GM06990 (cell line): ENCODE measurements around the gene ALDH2.

Experiments used
- DNase-seq: peaks from one replicate; pipeline ENCODE4 v3.0.0-alpha.2; 2011; ENCODE audit not compliant: insufficient read length; ENCODE audit errors: extremely low read depth
- H3K27me3 ChIP-seq: replicated peaks from 2 replicates; pipeline ENCODE4 v1.6.0; 2011; ENCODE audit warnings: low read length; ENCODE audit not compliant: control insufficient read depth, insufficient read depth
- H3K36me3 ChIP-seq: 2 replicates; pipeline ENCODE4 v1.5.1; 2011; ENCODE audit warnings: low read length; ENCODE audit not compliant: control insufficient read depth, insufficient read depth
- H3K4me3 ChIP-seq: replicated peaks from 2 replicates; pipeline ENCODE4 v1.5.1; 2011; ENCODE audit warnings: low read depth, mild to moderate bottlenecking, control low read depth, low read length
- CTCF ChIP-seq: IDR thresholded peaks from 2 replicates; pipeline ENCODE4 v1.5.1; 2011; ENCODE audit warnings: low read length, control low read depth, mild to moderate bottlenecking, inconsistent platforms; ENCODE audit not compliant: insufficient read depth, poor library complexity, severe bottlenecking

The ALDH2 gene

GRCh38 chr12:111846016-111846415, 79.3 kb downstream of the ALDH2 start:
- no peaks in the 10 kb centered on the region for H3K36me3 ChIP-seq
- no peaks in the 10 kb centered on the region for H3K27me3 ChIP-seq
- H3K4me3 ChIP-seq, result no peak overlapping the region
- no peak for TF ChIP-seq CTCF
- DNase-seq, result no peak

DNA sequence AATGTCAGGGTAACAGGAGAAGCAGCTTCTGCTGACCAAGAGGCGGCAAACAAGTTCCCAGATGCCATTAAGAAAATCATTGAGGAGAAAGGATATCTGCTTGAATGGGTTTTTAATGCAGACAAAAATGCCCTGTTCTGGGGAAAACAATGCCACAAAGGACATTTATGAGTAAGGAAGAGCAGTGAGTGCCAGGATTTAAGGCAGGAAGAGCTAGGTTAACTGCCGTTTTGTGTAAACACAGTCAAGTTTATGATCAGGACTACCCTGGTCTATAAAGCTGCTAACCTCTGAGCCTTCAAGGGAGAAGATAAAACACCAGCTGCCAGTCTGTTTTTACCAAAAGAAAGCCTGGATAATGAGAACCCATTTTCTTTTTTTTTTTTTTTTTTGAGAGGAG, 83.8 kb downstream of the ALDH2 start:
- Histone ChIP-seq H3K27me3 (no peaks in the 10 kb centered on the region), H3K4me3 (no peak overlapping the region), H3K36me3 (no peaks in the 10 kb centered on the region)
- no peak for DNase-seq
- no peak for TF ChIP-seq CTCF

- Histone ChIP-seq H3K36me3 (no peaks in the 10 kb centered on the region), H3K27me3 (no peaks in the 10 kb centered on the region), H3K4me3 (no peak overlapping the region)
- TF ChIP-seq CTCF, result no peak
- DNase-seq, result no peak
Measured at GRCh38 chr12:111858186-111858585, 91.5 kb downstream of the ALDH2 start.

DNA sequence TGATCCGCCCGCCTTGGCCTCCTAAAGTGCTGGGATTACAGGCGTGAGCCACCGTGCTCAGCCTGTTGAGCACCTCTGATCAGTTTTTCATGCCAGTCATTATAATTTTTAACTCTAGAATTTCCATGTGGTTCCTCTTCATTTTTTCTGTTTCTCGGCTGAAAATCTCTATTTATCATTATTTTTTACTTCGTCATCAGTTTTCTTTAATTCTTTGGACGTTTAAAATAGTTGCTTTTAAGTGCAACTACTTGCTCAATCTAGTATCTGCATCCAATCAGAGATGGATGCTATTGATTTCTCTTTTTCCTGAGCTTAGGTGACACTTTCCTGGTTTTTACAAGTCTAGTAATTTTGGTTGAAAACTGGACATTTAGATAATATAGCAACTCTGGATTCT, 92.0 kb downstream of the ALDH2 start:
- DNase-seq, result no peak
- Histone ChIP-seq H3K36me3 (no peaks in the 10 kb centered on the region), H3K27me3 (no peaks in the 10 kb centered on the region), H3K4me3 (no peak overlapping the region)
- TF ChIP-seq CTCF, result no peak

GRCh38 chr12:111864913-111865312, 98.2 kb downstream of the ALDH2 start:
- no peaks in the 10 kb centered on the region for H3K27me3 ChIP-seq
- DNase-seq, result no peak
- no peak for TF ChIP-seq CTCF

More at GRCh38 chr12:111864913-111865312, 98.2 kb downstream of the ALDH2 start:
- Histone ChIP-seq H3K4me3 (no peak overlapping the region), H3K36me3 (peaks cover 3% of the 10 kb centered on the region; the same call in 1 of the 2 replicates)
